Mesenteric fat pad (tissue), 1 donor: ENCODE results near the gene CKAP4. TPM values are rescaled to one million over a fixed set of nuclear protein-coding genes. Genes with fewer than 3 reads are reported as not detected.
"Not testable (repeated sequence)": the region's sequence is repeated elsewhere in the genome, so short reads cannot be mapped to it uniquely, and the experiment has no call there.

Experiments
- DNase-seq: peaks from one replicate; pipeline ENCODE4 v3.0.0-alpha.2; 2020; ENCODE audit warnings: low spot score
- long read RNA-seq: library from polyadenylated mRNA; unstranded; transcript quantifications from one replicate; pipeline ENCODE4 v2.0.0, GENCODE V29; 2020
- total RNA-seq: library from RNA; stranded (reverse); fragmentation: NEBNext Ultra II Directional; extraction: Animal tissue kit (Norgen Biotek cat#: 25700); gene quantifications from one replicate; pipeline ENCODE4 v1.2.1, GENCODE V29; 2021
- donor health status: DM: yes; HTN: yes; CAD: no.

Gene CKAP4
- 46.0 TPM for total RNA-seq
- long read RNA-seq, transcript CKAP4-201 (2 exons, 3,093 nt), result major isoform, 25 of 44 reads
- long read RNA-seq, partial matches to known transcripts, result 0 of 44 reads
- long read RNA-seq, other reads (novel, unspliced or antisense), result 19 of 44 reads

- peak; percentile 93 for DNase-seq
Measured at GRCh38 chr12:106247674-106248311, at the start of gene CKAP4. TSS of gene CKAP4 (minus strand) at chr12:106248020. CDS start at chr12:106247851, 169 bp downstream.

GRCh38 chr12:106297075-106297474, 49.3 kb upstream of the CKAP4 start:
- no peak for DNase-seq

- DNase-seq, result no peak
Measured at GRCh38 chr12:106296179-106296877, 48.5 kb upstream of the CKAP4 start.

GRCh38 chr12:106292339-106292738, 44.5 kb upstream of the CKAP4 start:
- DNase-seq, result no peak

GRCh38 chr12:106291342-106291741, 43.5 kb upstream of the CKAP4 start:
- no peak for DNase-seq

- DNase-seq, result no peak
Measured at GRCh38 chr12:106290666-106291065, 42.8 kb upstream of the CKAP4 start.

GRCh38 chr12:106289196-106289681, 41.4 kb upstream of the CKAP4 start:
- no peak for DNase-seq

- DNase-seq, result no peak
Measured at GRCh38 chr12:106288494-106289195, 40.8 kb upstream of the CKAP4 start.

GRCh38 chr12:106288101-106288493, 40.3 kb upstream of the CKAP4 start:
- DNase-seq, result no peak

GRCh38 chr12:106287364-106287763, 39.5 kb upstream of the CKAP4 start:
- DNase-seq, result no peak

GRCh38 chr12:106286576-106287162, 38.8 kb upstream of the CKAP4 start:
- DNase-seq, result not testable (repeated sequence)

- DNase-seq, result no peak
Measured at GRCh38 chr12:106285982-106286381, 38.2 kb upstream of the CKAP4 start.

GRCh38 chr12:106284358-106285105, 36.7 kb upstream of the CKAP4 start:
- no peak for DNase-seq

- DNase-seq, result no peak
Measured at GRCh38 chr12:106282457-106283097, 34.8 kb upstream of the CKAP4 start.

- DNase-seq, result no peak
Measured at GRCh38 chr12:106281804-106282203, 34.0 kb upstream of the CKAP4 start.

- no peak for DNase-seq
Measured at GRCh38 chr12:106281056-106281782, 33.4 kb upstream of the CKAP4 start.

GRCh38 chr12:106280106-106280505, 32.3 kb upstream of the CKAP4 start:
- DNase-seq, result no peak

- DNase-seq, result no peak
Measured at GRCh38 chr12:106276032-106276740, 28.4 kb upstream of the CKAP4 start.

GRCh38 chr12:106275458-106275857, 27.6 kb upstream of the CKAP4 start:
- DNase-seq, result no peak
